Spleen (tissue), 7 donors: Measurements from ENCODE around the gene AREG.

Experiments used
- POLR2AphosphoS5 ChIP-seq, 3 donors: sonication (generic); formaldehyde crosslinking; IDR thresholded peaks; one replicate each; pipeline ENCODE4 v1.5.1; 2017; ENCODE audit warnings: antibody characterized with exemption in 3 of 3
- TF ChIP-seq, protein P1 (sequence below), 11 experiments: fragments of 200-600 bp in 7 of 11; fragments of 450-650 bp in 4 of 11; sonication (generic) in 4 of 11; IDR thresholded peaks in 8 of 11; conservative IDR thresholded peaks in 3 of 11; 1 replicate in 7 of 11; 2 replicates in 4 of 11; pipeline versions ENCODE4 v1.4.0 to v1.8.0; 2016 to 2021; ENCODE audit warnings: antibody characterized with exemption in 11 of 11, inconsistent platforms in 4 of 11, mild to moderate bottlenecking in 1 of 11
- donor health status: DM: no; HTN: no; CAD: no; lungs with moderate emphysema.
- donor health status: DM: no; HTN: no; CAD: no.
- donor health status: DM: no; HTN: no; CAD: no.

DNA sequence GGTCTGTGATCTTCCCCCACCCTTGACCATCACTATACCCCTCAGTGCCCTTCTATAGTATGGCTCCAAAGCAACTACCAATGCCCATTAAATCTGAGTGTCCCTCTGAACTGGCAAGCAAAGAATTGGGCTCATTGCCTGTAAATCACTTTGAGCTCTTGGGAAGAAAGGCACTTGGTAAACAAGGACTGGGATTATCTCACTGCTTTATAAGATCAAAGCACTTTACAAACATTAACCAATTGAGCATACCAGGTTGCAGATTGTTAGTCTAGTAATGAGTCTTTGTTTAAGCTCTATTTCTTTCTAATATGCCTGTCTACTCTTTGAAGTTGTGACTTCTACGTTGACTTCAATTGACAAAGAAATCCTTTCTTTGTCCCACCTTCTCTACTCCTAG, 34.1 kb downstream of the AREG start:
- TF ChIP-seq, protein P1, sequence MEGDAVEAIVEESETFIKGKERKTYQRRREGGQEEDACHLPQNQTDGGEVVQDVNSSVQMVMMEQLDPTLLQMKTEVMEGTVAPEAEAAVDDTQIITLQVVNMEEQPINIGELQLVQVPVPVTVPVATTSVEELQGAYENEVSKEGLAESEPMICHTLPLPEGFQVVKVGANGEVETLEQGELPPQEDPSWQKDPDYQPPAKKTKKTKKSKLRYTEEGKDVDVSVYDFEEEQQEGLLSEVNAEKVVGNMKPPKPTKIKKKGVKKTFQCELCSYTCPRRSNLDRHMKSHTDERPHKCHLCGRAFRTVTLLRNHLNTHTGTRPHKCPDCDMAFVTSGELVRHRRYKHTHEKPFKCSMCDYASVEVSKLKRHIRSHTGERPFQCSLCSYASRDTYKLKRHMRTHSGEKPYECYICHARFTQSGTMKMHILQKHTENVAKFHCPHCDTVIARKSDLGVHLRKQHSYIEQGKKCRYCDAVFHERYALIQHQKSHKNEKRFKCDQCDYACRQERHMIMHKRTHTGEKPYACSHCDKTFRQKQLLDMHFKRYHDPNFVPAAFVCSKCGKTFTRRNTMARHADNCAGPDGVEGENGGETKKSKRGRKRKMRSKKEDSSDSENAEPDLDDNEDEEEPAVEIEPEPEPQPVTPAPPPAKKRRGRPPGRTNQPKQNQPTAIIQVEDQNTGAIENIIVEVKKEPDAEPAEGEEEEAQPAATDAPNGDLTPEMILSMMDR (IDR thresholded peaks at IDR 0.05 in 8 of 11, conservative IDR thresholded peaks at IDR 0.05 in 3 of 11) = no peak
- TF ChIP-seq POLR2AphosphoS5 (IDR thresholded peaks at IDR 0.05) = no peak
